Central memory CD8-positive, alpha-beta T cell (primary cell): ENCODE data around the gene GPC3.

Source experiments
- ATAC-seq: fragments of 150-1000 bp; cut with Tn5 transposase; replicated peaks from 2 replicates; pipeline ENCODE4 v1.10.0; 2022; ENCODE audit warnings: mild to moderate bottlenecking, moderate FRiP score, moderate number of reproducible peaks; ENCODE audit not compliant: poor library complexity, severe bottlenecking; ENCODE audit errors: extremely low read depth
- DNase-seq, 2 donors: peaks; one replicate each; pipeline ENCODE4 v3.0.0; 2021; ENCODE audit warnings: low spot score in 2 of 2
- H3K27ac Mint-ChIP-seq: one replicate; pipeline ENCODE4 v1.8.0; 2022; ENCODE audit warnings: low read depth, mild to moderate bottlenecking, moderate library complexity, mixed read lengths
- H3K27me3 Mint-ChIP-seq: one replicate; pipeline ENCODE4 v1.8.0; 2022; ENCODE audit warnings: mixed read lengths
- H3K36me3 Mint-ChIP-seq: one replicate; pipeline ENCODE4 v1.8.0; 2022; ENCODE audit warnings: mild to moderate bottlenecking, moderate library complexity, mixed read lengths; ENCODE audit not compliant: insufficient read depth
- H3K4me1 Mint-ChIP-seq: one replicate; pipeline ENCODE4 v1.8.0; 2022; ENCODE audit warnings: mixed read lengths
- H3K4me3 Mint-ChIP-seq: one replicate; pipeline ENCODE4 v1.8.0; 2022; ENCODE audit warnings: mild to moderate bottlenecking, moderate library complexity, mixed read lengths
- H3K9me3 Mint-ChIP-seq: one replicate; pipeline ENCODE4 v1.8.0; 2022; ENCODE audit warnings: mixed read lengths

GPC3 gene

GRCh38 chrX:133660281-133660680 is 325.1 kb downstream of the GPC3 start:
- no peak overlapping the region for H3K4me3 Mint-ChIP-seq
- no peaks in the 10 kb centered on the region for H3K9me3 Mint-ChIP-seq
- H3K36me3 Mint-ChIP-seq: no peaks in the 10 kb centered on the region
- no peak for DNase-seq
- no peaks in the 10 kb centered on the region for H3K4me1 Mint-ChIP-seq
- no peak overlapping the region for H3K27ac Mint-ChIP-seq
- H3K27me3 Mint-ChIP-seq: peaks cover 8% of the 10 kb centered on the region
- no peak for ATAC-seq

GRCh38 chrX:133658293-133658911 is 327.0 kb downstream of the GPC3 start:
- H3K9me3 Mint-ChIP-seq: no peaks in the 10 kb centered on the region
- H3K27me3 Mint-ChIP-seq: peaks cover 8% of the 10 kb centered on the region
- no peak overlapping the region for H3K4me3 Mint-ChIP-seq
- no peaks in the 10 kb centered on the region for H3K36me3 Mint-ChIP-seq
- ATAC-seq (no peak), DNase-seq (no peak)
- no peak overlapping the region for H3K27ac Mint-ChIP-seq
- H3K4me1 Mint-ChIP-seq: no peaks in the 10 kb centered on the region

- DNase-seq: no peak
- Mint-ChIP-seq H3K4me3 (no peak overlapping the region), H3K27me3 (peaks cover 8% of the 10 kb centered on the region), H3K4me1 (no peaks in the 10 kb centered on the region), H3K27ac (no peak overlapping the region), H3K36me3 (no peaks in the 10 kb centered on the region), H3K9me3 (no peaks in the 10 kb centered on the region)
- ATAC-seq: no peak
These were observed 329.8 kb downstream of the GPC3 start for GRCh38 chrX:133655275-133656265.

- ATAC-seq: no peak
- no peaks in the 10 kb centered on the region for H3K9me3 Mint-ChIP-seq
- no peak for DNase-seq
- H3K27ac Mint-ChIP-seq: no peak overlapping the region
- no peak overlapping the region for H3K4me3 Mint-ChIP-seq
- peaks cover 8% of the 10 kb centered on the region for H3K27me3 Mint-ChIP-seq
- no peaks in the 10 kb centered on the region for H3K4me1 Mint-ChIP-seq
- H3K36me3 Mint-ChIP-seq: no peaks in the 10 kb centered on the region
These were observed 330.6 kb downstream of the GPC3 start for GRCh38 chrX:133654811-133655210.

- Mint-ChIP-seq H3K36me3 (no peaks in the 10 kb centered on the region), H3K4me1 (no peaks in the 10 kb centered on the region), H3K9me3 (no peaks in the 10 kb centered on the region), H3K4me3 (no peak overlapping the region), H3K27me3 (no peaks in the 10 kb centered on the region), H3K27ac (no peak overlapping the region)
- ATAC-seq (no peak), DNase-seq (no peak)
These were observed 332.0 kb downstream of the GPC3 start for GRCh38 chrX:133653358-133653757.

GRCh38 chrX:133652185-133652584 is 333.2 kb downstream of the GPC3 start:
- Mint-ChIP-seq H3K9me3 (no peaks in the 10 kb centered on the region), H3K27me3 (no peaks in the 10 kb centered on the region), H3K4me3 (no peak overlapping the region), H3K27ac (no peak overlapping the region), H3K36me3 (peaks cover 1% of the 10 kb centered on the region), H3K4me1 (no peaks in the 10 kb centered on the region)
- DNase-seq (no peak), ATAC-seq (no peak)

- H3K4me3 Mint-ChIP-seq: no peak overlapping the region
- no peaks in the 10 kb centered on the region for H3K9me3 Mint-ChIP-seq
- no peak overlapping the region for H3K27ac Mint-ChIP-seq
- no peak for ATAC-seq
- no peak for DNase-seq
- no peaks in the 10 kb centered on the region for H3K27me3 Mint-ChIP-seq
- H3K4me1 Mint-ChIP-seq: peaks cover 9% of the 10 kb centered on the region
- peaks cover 1% of the 10 kb centered on the region for H3K36me3 Mint-ChIP-seq
These were observed 335.2 kb downstream of the GPC3 start for GRCh38 chrX:133650239-133650638.

- no peak for ATAC-seq
- H3K36me3 Mint-ChIP-seq: peaks cover 1% of the 10 kb centered on the region
- peaks cover 9% of the 10 kb centered on the region for H3K4me1 Mint-ChIP-seq
These were observed 335.7 kb downstream of the GPC3 start for GRCh38 chrX:133649651-133650050.

DNA sequence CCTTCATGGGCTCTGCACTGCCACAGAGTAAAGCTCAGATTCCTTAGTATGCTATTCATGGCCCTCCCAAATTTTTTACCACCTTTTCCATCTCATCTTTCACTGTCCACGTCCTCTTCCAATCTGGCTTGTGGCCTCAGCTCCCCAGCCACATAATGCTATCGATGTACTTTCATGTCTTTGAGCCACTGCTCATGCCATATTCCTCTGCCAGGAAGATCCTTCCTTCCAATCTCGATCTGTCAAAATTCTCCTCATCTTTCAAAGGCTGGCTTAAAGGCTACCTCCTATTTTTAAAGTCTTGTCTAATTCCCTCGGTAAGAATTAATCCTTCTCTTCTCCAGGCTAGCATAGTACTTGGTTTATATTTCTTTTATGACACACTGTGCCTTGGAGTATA is 336.8 kb downstream of the GPC3 start:
- no peak overlapping the region for H3K4me3 Mint-ChIP-seq
- H3K36me3 Mint-ChIP-seq: peaks cover 1% of the 10 kb centered on the region
- no peak overlapping the region for H3K27ac Mint-ChIP-seq
- DNase-seq (no peak), ATAC-seq (no peak)
- peaks cover 9% of the 10 kb centered on the region for H3K4me1 Mint-ChIP-seq
- H3K9me3 Mint-ChIP-seq: no peaks in the 10 kb centered on the region
- no peaks in the 10 kb centered on the region for H3K27me3 Mint-ChIP-seq

More at GRCh38 chrX:133649651-133650050, 335.7 kb downstream of the GPC3 start:
- H3K9me3 Mint-ChIP-seq: no peaks in the 10 kb centered on the region
- H3K27me3 Mint-ChIP-seq: no peaks in the 10 kb centered on the region
- no peak overlapping the region for H3K4me3 Mint-ChIP-seq
- H3K27ac Mint-ChIP-seq: no peak overlapping the region
- no peak for DNase-seq

GRCh38 chrX:133646719-133647116 is 338.7 kb downstream of the GPC3 start:
- H3K36me3 Mint-ChIP-seq: peaks cover 1% of the 10 kb centered on the region
- H3K27ac Mint-ChIP-seq: no peak overlapping the region

DNA sequence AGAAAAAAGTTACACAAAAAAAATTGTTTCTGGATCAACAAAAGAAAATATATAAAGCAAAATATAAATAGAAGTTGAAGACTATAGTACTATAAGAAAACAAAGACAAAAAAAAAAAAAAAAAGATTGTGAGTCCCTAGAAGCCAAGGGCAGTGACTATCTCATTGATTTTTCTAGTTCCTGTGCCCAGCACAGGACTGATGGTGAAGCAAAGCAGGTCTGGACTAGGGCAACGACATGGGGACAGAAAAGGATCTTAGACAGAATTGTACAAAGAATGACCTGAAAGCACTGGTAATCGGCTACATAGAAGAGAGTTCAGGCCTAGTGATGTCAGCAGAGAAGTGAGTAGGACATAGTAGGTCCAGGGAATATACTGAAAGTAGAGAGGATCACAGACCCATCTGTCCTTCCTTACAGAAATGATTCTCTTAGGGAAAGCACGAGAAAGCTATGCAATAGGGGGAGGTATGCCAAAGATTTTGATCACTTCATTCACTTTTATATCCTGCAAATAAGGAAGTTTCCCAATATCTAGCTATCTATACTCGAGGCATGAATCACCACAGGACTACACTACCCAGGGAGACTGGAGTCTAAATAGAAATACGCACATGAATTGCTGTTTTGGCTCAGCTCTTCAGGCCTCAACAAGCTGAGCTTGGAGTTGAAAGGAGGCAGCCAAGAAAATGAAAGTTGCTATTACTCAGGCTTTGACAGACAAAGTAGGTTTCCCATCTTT is 339.2 kb downstream of the GPC3 start:
- Mint-ChIP-seq H3K4me1 (peaks cover 9% of the 10 kb centered on the region), H3K27me3 (no peaks in the 10 kb centered on the region), H3K36me3 (peaks cover 1% of the 10 kb centered on the region), H3K4me3 (no peak overlapping the region), H3K9me3 (no peaks in the 10 kb centered on the region), H3K27ac (no peak overlapping the region)
- no peak for DNase-seq
- no peak for ATAC-seq

More at GRCh38 chrX:133646719-133647116, 338.7 kb downstream of the GPC3 start:
- DNase-seq (no peak), ATAC-seq (no peak)
- H3K4me3 Mint-ChIP-seq: no peak overlapping the region
- H3K27me3 Mint-ChIP-seq: no peaks in the 10 kb centered on the region
- no peaks in the 10 kb centered on the region for H3K9me3 Mint-ChIP-seq
- peaks cover 9% of the 10 kb centered on the region for H3K4me1 Mint-ChIP-seq

DNA sequence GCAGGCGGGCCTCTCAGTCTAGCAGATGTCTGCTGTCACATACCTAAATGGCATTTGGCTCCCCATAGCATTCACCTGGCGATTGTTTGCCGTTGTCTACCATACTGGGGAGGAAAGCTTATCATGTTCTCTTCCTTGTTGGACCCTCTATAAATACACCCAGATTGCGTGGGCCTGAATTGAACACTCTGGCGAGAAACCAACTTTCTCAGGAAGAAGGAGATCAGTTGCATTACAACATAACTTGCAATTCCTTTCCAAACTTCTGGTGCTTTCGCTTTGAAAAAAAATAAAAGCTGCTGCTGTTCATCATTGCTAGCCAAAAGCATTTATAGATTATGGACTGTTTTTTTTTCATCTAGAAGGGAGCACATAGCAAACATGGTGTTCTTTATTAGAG is 340.1 kb downstream of the GPC3 start:
- Mint-ChIP-seq H3K4me1 (peaks cover 9% of the 10 kb centered on the region), H3K36me3 (peaks cover 1% of the 10 kb centered on the region), H3K4me3 (no peak overlapping the region), H3K9me3 (no peaks in the 10 kb centered on the region), H3K27me3 (no peaks in the 10 kb centered on the region), H3K27ac (no peak overlapping the region)
- ATAC-seq (no peak), DNase-seq (no peak)
